GM12878 (cell line): ENCODE data around the gene GSK3A. TPM values are rescaled to one million over a fixed set of nuclear protein-coding genes. Genes with fewer than 3 reads are reported as not detected.

ENCODE experiments used
- ATF2 ChIP-seq: IDR thresholded peaks from 2 replicates; pipeline ENCODE4 v1.6.1; 2012; ENCODE audit warnings: low read length, inconsistent platforms
- CBX5 ChIP-seq: sonication (generic); IDR thresholded peaks from 2 replicates; pipeline ENCODE4 v1.6.1; 2016; ENCODE audit warnings: low read depth, moderate library complexity, mild to moderate bottlenecking, inconsistent platforms
- CTCF ChIP-seq, 3 experiments: IDR thresholded peaks in 2 of 3; conservative IDR thresholded peaks in 1 of 3; 2 replicates each; pipeline ENCODE4 v1.5.1; 2011; ENCODE audit warnings: low read depth in 3 of 3, low read length in 3 of 3, mild to moderate bottlenecking in 3 of 3, control low read depth in 2 of 3, moderate library complexity in 2 of 3, inconsistent platforms in 1 of 3, mixed read lengths in 1 of 3; ENCODE audit not compliant: control insufficient read depth in 2 of 3, insufficient read depth in 1 of 3; ENCODE audit errors: extremely low read depth in 1 of 3
- DPF2 ChIP-seq: fragments of 450-650 bp; IDR thresholded peaks from 2 replicates; pipeline ENCODE4 v1.6.1; 2017; ENCODE audit warnings: mild to moderate bottlenecking
- JUND ChIP-seq: IDR thresholded peaks from 2 replicates; pipeline ENCODE4 v1.6.1; 2012; ENCODE audit warnings: low read depth, mild to moderate bottlenecking, low read length, improper control_type of control experiment, moderate library complexity
- MEF2A ChIP-seq: IDR thresholded peaks from 2 replicates; pipeline ENCODE4 v1.6.1; 2011; ENCODE audit warnings: low read depth, mild to moderate bottlenecking, low read length, moderate library complexity; ENCODE audit not compliant: insufficient read depth
- MXI1 ChIP-seq: fragments of 150-350 bp; IDR thresholded peaks from 2 replicates; pipeline ENCODE4 v1.6.1; 2011; ENCODE audit warnings: low read depth, mild to moderate bottlenecking, inconsistent platforms, low read length, improper control_type of control experiment
- NFYA ChIP-seq: IDR thresholded peaks from 2 replicates; pipeline ENCODE4 v1.6.1; 2011; ENCODE audit warnings: low read depth, mild to moderate bottlenecking, low read length, improper control_type of control experiment, borderline replicate concordance
- POLR2A ChIP-seq: IDR thresholded peaks from 2 replicates; pipeline ENCODE4 v1.6.1; 2011; ENCODE audit warnings: low read depth, mild to moderate bottlenecking, low read length
- POLR2AphosphoS5 ChIP-seq: IDR thresholded peaks from 2 replicates; pipeline ENCODE4 v1.6.1; 2011; ENCODE audit warnings: mild to moderate bottlenecking, low read length, inconsistent platforms
- RELB ChIP-seq: fragments of 450-650 bp; IDR thresholded peaks from 2 replicates; pipeline ENCODE4 v1.6.1; 2017; ENCODE audit warnings: low read depth, mild to moderate bottlenecking, moderate library complexity
- SMARCA5 ChIP-seq: fragments of 450-650 bp; IDR thresholded peaks from 2 replicates; pipeline ENCODE4 v1.6.1; 2017; ENCODE audit warnings: mild to moderate bottlenecking
- STAT1 ChIP-seq: fragments of 450-650 bp; conservative IDR thresholded peaks from 2 replicates; pipeline ENCODE4 v1.6.1; 2014; ENCODE audit warnings: antibody characterized with exemption, mild to moderate bottlenecking
- TAF1 ChIP-seq: IDR thresholded peaks from 2 replicates; pipeline ENCODE4 v1.6.1; 2011; ENCODE audit warnings: mild to moderate bottlenecking, low read depth, low read length, borderline replicate concordance
- ZNF622 ChIP-seq: fragments of 450-650 bp; IDR thresholded peaks from 2 replicates; pipeline ENCODE4 v1.6.1; 2017; ENCODE audit warnings: mild to moderate bottlenecking, inconsistent platforms
- polyA plus RNA-seq, 11 experiments: library from polyadenylated mRNA; depleted of rRNA in 4 of 11; unstranded in 6 of 11; stranded (reverse) in 5 of 11; fragments of >200 nt; fragmentation: Nextera tagmentation in 4 of 11; fragmentation: Illumina TruSeq in 1 of 11; extraction: Ambion mirVana in 4 of 11; extraction: Trizol in 1 of 11; gene quantifications; 1 replicate in 1 of 11; 2 replicates in 10 of 11; pipeline versions ENCODE4 v1.2.1 to v1.2.3, GENCODE V29; 2011 to 2016; ENCODE audit warnings: inconsistent platforms in 2 of 11, missing spikeins in 2 of 11, low read depth in 1 of 11
- total RNA-seq, 4 experiments: library from RNA; depleted of rRNA in 3 of 4; stranded (reverse); fragments of >200 nt in 3 of 4; fragmentation: Illumina TruSeq in 1 of 4; extraction: Trizol in 1 of 4; gene quantifications; 2 replicates each; pipeline versions ENCODE4 v1.2.1 to v1.2.3, GENCODE V29; 2013 to 2021
- TF ChIP-seq, protein P1 (sequence below): fragments of 450-650 bp; IDR thresholded peaks from 2 replicates; pipeline ENCODE4 v1.6.1; 2018; ENCODE audit warnings: borderline replicate concordance, mild to moderate bottlenecking; ENCODE audit not compliant: partially characterized antibody
- TF ChIP-seq, protein P2 (sequence below): fragments of 450-650 bp; IDR thresholded peaks from 2 replicates; pipeline ENCODE4 v1.6.1; 2017; ENCODE audit warnings: mild to moderate bottlenecking, moderate library complexity

Gene GSK3A
- total and polyA plus RNA-seq, 10 of the 15 experiments (the other 5 are each of a cell fraction or from before 2014, with no cell fraction given): 1.00 to 47.9 (median 15.2) TPM

DNA sequence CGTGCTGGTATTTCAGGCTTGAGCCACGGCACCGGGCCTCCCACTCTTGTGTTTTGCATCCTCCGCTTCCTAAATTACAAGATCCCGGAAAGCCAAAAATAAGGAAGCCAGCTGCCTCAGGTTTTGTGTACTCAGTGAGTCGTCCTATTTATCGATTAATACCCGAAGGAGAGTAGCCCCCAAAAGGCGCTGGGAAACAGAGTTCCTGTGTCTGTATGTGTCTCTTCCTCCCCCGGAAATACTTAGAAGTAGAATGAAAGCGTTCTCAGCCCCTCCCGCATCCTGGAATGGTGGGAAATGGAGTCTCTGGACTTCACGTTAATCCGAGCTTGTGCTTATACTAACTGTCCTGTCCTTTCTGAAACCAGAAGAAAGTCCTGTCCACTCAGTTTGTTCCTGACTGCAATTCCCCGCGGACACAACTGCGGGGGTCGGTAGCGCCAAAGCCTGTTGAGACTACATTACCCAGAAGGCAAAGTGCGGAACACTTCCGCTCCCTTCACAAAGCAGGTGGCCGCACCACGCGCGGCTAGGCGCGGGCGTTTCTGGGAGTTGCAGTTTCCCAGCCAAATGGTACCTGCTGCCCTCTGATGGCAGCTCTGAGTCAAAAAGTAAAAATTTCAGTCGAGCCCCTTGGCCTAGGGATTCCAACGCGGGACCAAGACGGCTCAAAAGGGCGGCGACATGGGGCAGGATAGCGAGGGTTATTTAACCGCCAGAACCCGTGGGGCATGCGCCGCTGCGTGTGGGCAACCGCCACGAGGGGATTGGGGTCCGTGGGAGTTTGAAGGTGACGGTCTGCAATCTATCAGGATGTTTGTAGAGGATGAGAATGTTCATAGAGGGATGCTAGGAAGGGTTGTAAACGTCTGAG lies 2.2 kb upstream of the GSK3A start (continued):
- TF ChIP-seq STAT1: peak; percentile 97; the same call in 1 of the 2 replicates
- TF ChIP-seq MEF2A: 0 out of 2 replicates have a peak, but pooled peaks have one; percentile 8
- TF ChIP-seq RELB: peak; percentile 65
- TF ChIP-seq DPF2: no peak
- TF ChIP-seq CTCF (IDR thresholded peaks at IDR 0.05 in 2 of 3, conservative IDR thresholded peaks at IDR 0.05 in 1 of 3; ENCODE audit: control insufficient read depth in 2 of 3, extremely low read depth in 1 of 3, insufficient read depth in 1 of 3, low read depth in 3 of 3, low read length in 3 of 3): peak; percentile 59 to 83 (median 68); a peak in 5 of 6 replicates
- no peak; the same call in 1 of the 2 replicates for TF ChIP-seq ATF2
- no peak for TF ChIP-seq ZNF622
- TF ChIP-seq TAF1: no peak
- peak; percentile 83 for TF ChIP-seq MXI1
- TF ChIP-seq, protein P1, sequence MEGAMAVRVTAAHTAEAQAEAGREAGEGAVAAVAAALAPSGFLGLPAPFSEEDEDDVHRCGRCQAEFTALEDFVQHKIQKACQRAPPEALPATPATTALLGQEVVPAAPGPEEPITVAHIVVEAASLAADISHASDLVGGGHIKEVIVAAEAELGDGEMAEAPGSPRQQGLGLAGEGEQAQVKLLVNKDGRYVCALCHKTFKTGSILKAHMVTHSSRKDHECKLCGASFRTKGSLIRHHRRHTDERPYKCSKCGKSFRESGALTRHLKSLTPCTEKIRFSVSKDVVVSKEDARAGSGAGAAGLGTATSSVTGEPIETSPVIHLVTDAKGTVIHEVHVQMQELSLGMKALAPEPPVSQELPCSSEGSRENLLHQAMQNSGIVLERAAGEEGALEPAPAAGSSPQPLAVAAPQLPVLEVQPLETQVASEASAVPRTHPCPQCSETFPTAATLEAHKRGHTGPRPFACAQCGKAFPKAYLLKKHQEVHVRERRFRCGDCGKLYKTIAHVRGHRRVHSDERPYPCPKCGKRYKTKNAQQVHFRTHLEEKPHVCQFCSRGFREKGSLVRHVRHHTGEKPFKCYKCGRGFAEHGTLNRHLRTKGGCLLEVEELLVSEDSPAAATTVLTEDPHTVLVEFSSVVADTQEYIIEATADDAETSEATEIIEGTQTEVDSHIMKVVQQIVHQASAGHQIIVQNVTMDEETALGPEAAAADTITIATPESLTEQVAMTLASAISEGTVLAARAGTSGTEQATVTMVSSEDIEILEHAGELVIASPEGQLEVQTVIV: peak; percentile 86
- no peak for TF ChIP-seq POLR2AphosphoS5
- TF ChIP-seq CBX5: no peak
- TF ChIP-seq POLR2A: peak; percentile 63
- no peak for TF ChIP-seq NFYA
- TF ChIP-seq, protein P2, sequence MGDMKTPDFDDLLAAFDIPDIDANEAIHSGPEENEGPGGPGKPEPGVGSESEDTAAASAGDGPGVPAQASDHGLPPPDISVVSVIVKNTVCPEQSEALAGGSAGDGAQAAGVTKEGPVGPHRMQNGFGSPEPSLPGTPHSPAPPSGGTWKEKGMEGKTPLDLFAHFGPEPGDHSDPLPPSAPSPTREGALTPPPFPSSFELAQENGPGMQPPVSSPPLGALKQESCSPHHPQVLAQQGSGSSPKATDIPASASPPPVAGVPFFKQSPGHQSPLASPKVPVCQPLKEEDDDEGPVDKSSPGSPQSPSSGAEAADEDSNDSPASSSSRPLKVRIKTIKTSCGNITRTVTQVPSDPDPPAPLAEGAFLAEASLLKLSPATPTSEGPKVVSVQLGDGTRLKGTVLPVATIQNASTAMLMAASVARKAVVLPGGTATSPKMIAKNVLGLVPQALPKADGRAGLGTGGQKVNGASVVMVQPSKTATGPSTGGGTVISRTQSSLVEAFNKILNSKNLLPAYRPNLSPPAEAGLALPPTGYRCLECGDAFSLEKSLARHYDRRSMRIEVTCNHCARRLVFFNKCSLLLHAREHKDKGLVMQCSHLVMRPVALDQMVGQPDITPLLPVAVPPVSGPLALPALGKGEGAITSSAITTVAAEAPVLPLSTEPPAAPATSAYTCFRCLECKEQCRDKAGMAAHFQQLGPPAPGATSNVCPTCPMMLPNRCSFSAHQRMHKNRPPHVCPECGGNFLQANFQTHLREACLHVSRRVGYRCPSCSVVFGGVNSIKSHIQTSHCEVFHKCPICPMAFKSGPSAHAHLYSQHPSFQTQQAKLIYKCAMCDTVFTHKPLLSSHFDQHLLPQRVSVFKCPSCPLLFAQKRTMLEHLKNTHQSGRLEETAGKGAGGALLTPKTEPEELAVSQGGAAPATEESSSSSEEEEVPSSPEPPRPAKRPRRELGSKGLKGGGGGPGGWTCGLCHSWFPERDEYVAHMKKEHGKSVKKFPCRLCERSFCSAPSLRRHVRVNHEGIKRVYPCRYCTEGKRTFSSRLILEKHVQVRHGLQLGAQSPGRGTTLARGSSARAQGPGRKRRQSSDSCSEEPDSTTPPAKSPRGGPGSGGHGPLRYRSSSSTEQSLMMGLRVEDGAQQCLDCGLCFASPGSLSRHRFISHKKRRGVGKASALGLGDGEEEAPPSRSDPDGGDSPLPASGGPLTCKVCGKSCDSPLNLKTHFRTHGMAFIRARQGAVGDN: no peak
- TF ChIP-seq SMARCA5: peak; percentile 40; the same call in 1 of the 2 replicates
- no peak for TF ChIP-seq JUND
